DMS 273 treated with DMSO at 0.1 percent for 48 hours (cell line): ENCODE data around the gene NAB2.
"Not testable (repeated sequence)": the region's sequence is repeated elsewhere in the genome, so short reads cannot be mapped to it uniquely, and the experiment has no call there.

Source experiments
- DNase-seq: peaks from one replicate; lab custom pipeline; 2025; lab: John Stamatoyannopoulos, UW

Gene NAB2

DNA sequence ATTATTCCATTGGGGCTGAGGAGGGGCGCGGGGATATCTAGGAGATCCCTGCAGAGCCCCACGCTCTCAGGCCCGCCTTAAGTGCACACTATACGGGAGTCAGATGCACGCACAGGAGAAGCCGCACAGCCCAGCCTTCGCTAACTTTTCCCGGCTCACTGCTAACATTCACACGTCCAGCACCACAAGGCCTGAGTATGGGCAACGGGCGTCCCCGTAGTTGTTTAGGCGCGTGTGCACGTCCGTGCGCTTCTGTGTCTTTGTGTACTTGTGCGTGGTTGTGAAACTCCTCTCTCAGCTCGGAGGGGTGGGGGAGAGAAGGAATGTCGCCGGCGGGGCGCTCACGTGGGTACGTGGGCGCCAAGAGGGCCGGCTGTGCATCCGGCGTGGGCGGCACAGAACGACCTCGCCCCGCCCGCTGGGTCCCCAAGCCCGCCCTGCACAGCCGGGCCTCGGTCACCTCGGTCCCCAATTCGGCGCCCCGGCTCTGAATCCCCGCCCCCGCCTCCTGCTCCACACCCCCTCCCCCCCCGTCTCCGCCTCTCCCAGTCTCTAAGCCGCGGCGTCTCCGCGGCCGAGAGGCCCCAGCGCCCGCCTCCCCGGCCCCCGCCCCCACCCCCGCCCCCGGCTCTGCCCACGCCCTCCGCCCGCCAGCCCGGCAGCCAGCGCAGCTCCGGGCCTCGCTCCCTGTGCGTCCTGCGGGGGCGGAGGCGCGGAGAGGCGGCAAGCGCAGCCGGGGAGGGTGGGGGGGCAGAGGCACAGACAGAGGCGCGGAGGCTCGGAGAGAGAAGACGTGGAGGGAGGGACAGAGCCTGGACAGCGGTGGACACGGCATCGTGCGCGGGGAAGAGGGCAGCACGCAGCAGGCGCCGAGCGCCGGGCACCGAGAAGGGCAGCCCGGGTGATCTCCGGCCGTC, at the start of gene NAB2:
Gene NAB2, plus strand, starts transcription at position 761 of the 917 bp plus-strand sequence. CDS start 158 bp downstream, outside the sequence.
- DNase-seq: peak; percentile 81

- no peak for DNase-seq
Observed at GRCh38 chr12:57040211-57040610, 48.7 kb upstream of the NAB2 start.

- DNase-seq: no peak
Observed at GRCh38 chr12:57040750-57041149, 48.2 kb upstream of the NAB2 start.

DNA sequence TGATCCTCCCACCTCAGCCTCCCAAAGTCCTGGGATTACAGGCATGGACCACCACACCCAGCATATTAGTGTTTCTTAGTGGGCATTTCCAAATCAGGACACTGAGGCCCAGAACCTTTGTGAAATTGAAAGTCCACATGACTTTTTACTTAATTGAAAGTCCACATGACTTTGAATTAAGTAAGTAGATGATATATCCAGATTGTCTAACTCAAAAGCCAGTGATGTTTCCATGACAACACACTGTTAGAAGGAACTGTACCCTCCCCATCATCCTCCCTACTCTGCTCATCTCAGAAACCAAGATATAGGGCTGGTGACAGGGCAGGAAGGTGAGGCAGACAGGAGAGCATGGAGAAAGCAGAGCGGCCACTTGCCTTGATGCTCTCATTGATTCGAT, 46.2 kb upstream of the NAB2 start:
- DNase-seq: no peak

GRCh38 chr12:57044468-57044867, 44.4 kb upstream of the NAB2 start:
- no peak for DNase-seq

- no peak for DNase-seq
Observed at GRCh38 chr12:57044889-57045288, 44.0 kb upstream of the NAB2 start.

DNA sequence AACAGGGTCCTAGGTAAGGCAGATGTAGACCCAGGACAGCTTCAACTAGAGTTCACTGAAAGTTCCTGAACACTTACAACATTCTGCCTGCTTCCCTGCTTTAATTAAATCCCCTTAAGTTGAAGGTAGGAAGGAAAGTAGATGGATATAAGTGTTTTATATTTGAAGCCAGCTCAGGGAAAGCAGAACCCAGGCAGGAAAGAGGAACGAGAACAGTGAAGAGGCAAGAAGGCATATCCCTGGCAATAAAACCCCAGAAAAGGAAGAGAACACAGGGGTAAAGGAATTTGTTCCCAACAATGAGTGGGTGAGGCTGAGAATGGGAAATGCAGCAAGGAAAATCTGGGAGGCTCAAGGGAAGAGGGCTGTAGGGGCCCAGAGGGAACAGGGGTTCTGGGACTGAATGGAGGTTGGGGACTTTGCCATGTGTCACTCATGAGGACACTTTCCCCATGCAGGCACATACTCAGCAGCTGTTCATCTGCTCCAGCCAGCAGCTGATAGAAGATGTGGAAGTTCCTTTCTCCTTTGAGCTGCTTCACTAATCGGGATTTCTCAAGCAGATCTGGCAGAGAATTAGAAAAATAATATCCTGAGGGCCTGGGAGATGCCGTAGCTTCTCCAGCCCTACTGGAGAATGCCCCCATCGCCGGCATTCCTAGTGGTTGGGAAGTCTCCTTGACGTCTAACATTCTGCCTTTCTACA, 42.7 kb upstream of the NAB2 start:
- no peak for DNase-seq

GRCh38 chr12:57046947-57047890, 41.7 kb upstream of the NAB2 start:
- DNase-seq: no peak

- no peak for DNase-seq
Observed at GRCh38 chr12:57047981-57048380, 40.9 kb upstream of the NAB2 start.

- DNase-seq: no peak
Observed at GRCh38 chr12:57048423-57049118, 40.3 kb upstream of the NAB2 start.

DNA sequence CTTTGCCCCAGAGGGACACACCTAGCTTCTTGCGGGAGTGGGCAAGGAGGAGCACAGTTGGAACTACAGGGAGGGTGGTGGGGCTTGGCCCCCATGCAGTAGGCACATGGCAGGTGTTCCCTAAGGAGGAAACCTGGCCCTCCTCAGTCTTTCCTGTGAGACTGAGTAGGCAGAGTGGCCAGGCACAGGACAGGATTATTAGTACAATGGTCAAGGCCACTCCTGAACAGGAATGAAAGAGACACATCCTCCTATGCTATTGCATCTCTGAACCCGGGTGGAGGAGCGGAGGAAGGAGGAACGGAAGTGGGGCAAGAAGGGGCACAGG, 39.8 kb upstream of the NAB2 start:
- DNase-seq: no peak

GRCh38 chr12:57049890-57050289, 39.0 kb upstream of the NAB2 start, which contains the start of gene MYO1A:
MYO1A (minus strand) TSS chr12:57050129; CDS start chr12:57048323, 1,806 bp downstream.
- no peak for DNase-seq

DNA sequence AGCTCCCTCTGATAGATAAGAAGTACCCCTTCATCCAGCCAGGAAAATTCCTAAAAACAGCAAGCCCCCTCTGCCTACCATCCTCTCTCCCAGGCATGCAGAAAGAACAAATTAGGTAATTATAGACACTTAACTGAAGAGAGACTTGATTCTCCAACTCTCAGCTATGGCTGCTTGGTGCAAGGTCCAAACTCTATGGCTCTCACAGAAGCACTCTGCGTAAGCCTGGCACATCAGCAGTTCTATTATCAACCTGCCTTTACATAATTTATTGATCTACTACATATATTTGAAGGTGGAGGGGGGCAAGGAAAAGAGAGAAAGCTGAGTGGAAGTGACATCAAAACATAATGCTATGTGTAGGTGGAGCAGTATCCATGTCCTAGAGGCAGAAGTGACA, 37.9 kb upstream of the NAB2 start:
- DNase-seq: no peak

DNA sequence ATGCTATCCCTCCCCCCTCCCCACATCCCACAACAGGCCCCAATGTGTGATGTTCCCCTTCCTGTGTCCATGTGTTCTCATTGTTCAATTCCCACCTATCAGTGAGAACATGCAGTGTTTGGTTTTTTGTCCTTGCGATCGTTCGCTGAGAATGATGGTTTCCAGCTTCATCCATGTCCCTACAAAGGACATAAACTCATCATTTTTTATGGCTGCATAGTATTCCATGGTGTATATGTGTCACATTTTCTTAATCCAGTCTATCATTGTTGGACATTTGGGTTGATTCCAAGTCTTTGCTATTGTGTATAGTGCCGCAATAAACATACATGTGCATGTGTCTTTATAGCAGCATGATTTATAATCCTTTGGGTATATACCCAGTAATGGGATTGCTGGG, 35.8 kb upstream of the NAB2 start:
- DNase-seq: not testable (repeated sequence)

DNA sequence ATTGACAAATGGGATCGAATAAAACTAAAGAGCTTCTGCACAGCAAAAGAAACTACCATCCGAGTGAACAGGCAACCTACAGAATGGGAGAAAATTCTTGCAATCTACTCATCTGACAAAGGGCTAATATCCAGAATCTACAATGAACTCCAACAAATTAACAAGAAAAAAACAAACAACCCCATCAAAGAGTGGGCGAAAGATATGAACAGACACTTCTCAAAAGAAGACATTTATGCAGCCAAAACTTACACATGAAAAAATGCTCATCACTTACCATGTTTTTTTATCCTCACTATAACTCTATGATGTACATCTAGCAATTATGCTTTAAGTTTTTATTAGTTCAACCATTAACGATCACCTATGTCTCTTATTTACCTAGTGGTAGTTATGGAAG, 35.0 kb upstream of the NAB2 start:
- not testable (repeated sequence) for DNase-seq

- DNase-seq: no peak
Observed at GRCh38 chr12:57055824-57056223, 33.1 kb upstream of the NAB2 start.

GRCh38 chr12:57057067-57057751, 31.7 kb upstream of the NAB2 start:
- no peak for DNase-seq

DNA sequence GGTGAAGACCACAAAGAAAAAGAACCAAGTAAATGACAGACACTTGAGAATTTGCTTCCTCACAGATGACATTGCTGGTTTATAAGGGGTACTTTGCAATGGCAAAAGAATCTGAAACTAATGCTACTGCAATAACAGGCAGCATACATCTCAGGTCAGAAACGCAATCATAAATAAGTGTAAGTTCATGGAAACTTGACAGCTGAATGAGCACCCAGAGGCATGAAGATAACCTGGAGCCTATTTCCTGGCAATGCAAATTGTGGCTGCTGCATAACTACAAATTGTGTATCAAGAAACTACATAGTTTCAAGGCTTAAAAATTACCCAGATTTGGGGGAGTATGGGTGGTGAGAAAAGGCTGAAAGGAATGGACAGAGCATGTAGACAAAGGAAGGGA, 30.5 kb upstream of the NAB2 start:
- DNase-seq: no peak

- DNase-seq: no peak
Observed at GRCh38 chr12:57063991-57064685, 24.8 kb upstream of the NAB2 start.

DNA sequence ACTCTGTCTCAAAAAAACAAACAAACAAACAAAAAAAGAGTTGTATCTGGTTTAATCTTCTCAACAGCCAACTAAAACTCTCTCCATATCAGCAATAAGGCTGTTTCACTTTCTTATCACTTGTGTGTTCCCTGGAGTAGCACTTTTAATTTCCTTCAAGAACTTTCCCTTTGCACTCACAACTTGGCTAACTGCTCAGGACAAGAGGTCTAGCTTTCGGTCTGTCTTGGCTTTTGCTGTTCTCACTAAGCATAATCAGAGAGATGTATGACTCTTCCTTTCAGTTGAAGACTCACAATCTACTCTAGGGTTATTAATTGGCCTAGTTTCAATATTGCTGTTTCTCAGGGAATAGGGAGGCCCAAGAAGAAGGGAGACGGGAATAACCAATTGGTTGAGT, 22.7 kb upstream of the NAB2 start:
- no peak for DNase-seq
